HEK293 (cell line): ENCODE measurements around the gene KRTAP10-6.

Experiments
- CTCF ChIA-PET: fragments of 350-600 bp; formaldehyde crosslinking; extraction: SDS; loops from one replicate; lab custom pipeline; 2021; ENCODE audit warnings: antibody characterized with exemption; lab: Yijun Ruan, JAX
- POLR2A ChIA-PET: fragments of 300-600 bp; formaldehyde crosslinking; extraction: SDS; loops from one replicate; lab custom pipeline; 2020; ENCODE audit warnings: antibody characterized with exemption, inconsistent platforms; lab: Yijun Ruan, JAX
- H3K27ac ChIP-seq: fragments of 200-500 bp; sonication (Bioruptor generic); 2 replicates; pipeline ENCODE4 v1.5.1; 2014; ENCODE audit warnings: low read depth, low read length, control low read depth, inconsistent platforms; ENCODE audit errors: extremely low read depth
- H3K36me3 ChIP-seq, 2 experiments: fragments of 200-500 bp in 1 of 2; sonication (Bioruptor generic) in 1 of 2; 1 replicate in 1 of 2; 2 replicates in 1 of 2; pipeline ENCODE4 v1.5.1; 2014 to 2017; ENCODE audit warnings: inconsistent platforms in 2 of 2, low read length in 2 of 2; ENCODE audit not compliant: control insufficient read depth in 2 of 2, insufficient read depth in 1 of 2
- H3K4me1 ChIP-seq: fragments of 200-500 bp; sonication (Bioruptor generic); 2 replicates; pipeline ENCODE4 v1.5.1; 2014; ENCODE audit warnings: mild to moderate bottlenecking, low read length, inconsistent platforms; ENCODE audit not compliant: control insufficient read depth, insufficient read depth
- H3K4me3 ChIP-seq: 2 replicates; pipeline ENCODE4 v1.5.1; 2011; ENCODE audit warnings: low read depth, mild to moderate bottlenecking, control low read depth, low read length, moderate library complexity
- H3K9me3 ChIP-seq: fragments of 200-500 bp; sonication (Bioruptor generic); 2 replicates; pipeline ENCODE4 v1.5.1; 2014; ENCODE audit warnings: low read depth, low read length, inconsistent platforms; ENCODE audit not compliant: control insufficient read depth, insufficient read depth
- GLI2 ChIP-seq: fragments of 450-650 bp; formaldehyde crosslinking; IDR thresholded peaks from 2 replicates; pipeline ENCODE4; 2017; ENCODE audit warnings: missing biosample characterization, missing genetic modification characterization, low read depth, borderline replicate concordance
- GLIS2 ChIP-seq: fragments of 450-650 bp; formaldehyde crosslinking; IDR thresholded peaks from 2 replicates; pipeline ENCODE4 v1.5.1; 2016; ENCODE audit warnings: missing biosample characterization, missing genetic modification characterization
- SETDB1 ChIP-seq: IDR thresholded peaks from one replicate; pipeline ENCODE4 v1.6.1; 2017; ENCODE audit warnings: mild to moderate bottlenecking, low read length, moderate library complexity, mixed read lengths; ENCODE audit not compliant: insufficient read length
- ZBTB20 ChIP-seq: fragments of 450-650 bp; formaldehyde crosslinking; IDR thresholded peaks from 2 replicates; pipeline ENCODE4 v1.5.1; 2016; ENCODE audit warnings: missing biosample characterization, missing genetic modification characterization
- ZNF175 ChIP-seq: fragments of 450-650 bp; formaldehyde crosslinking; IDR thresholded peaks from 2 replicates; pipeline ENCODE4 v1.5.1; 2016; ENCODE audit warnings: missing biosample characterization, missing genetic modification characterization
- ZNF266 ChIP-seq: fragments of 450-650 bp; formaldehyde crosslinking; IDR thresholded peaks from 2 replicates; pipeline ENCODE4 v1.5.1; 2016; ENCODE audit warnings: missing biosample characterization, missing genetic modification characterization, low read depth
- ZNF311 ChIP-seq: fragments of 450-650 bp; formaldehyde crosslinking; IDR thresholded peaks from 2 replicates; pipeline ENCODE4 v1.5.1; 2017; ENCODE audit warnings: missing biosample characterization, missing genetic modification characterization, borderline replicate concordance
- ZNF510 ChIP-seq: fragments of 450-650 bp; formaldehyde crosslinking; IDR thresholded peaks from 2 replicates; pipeline ENCODE4 v1.5.1; 2018; ENCODE audit warnings: mild to moderate bottlenecking, missing genetic modification characterization, missing biosample characterization; ENCODE audit not compliant: insufficient replicate concordance
- ZNF670 ChIP-seq: fragments of 450-650 bp; formaldehyde crosslinking; IDR thresholded peaks from 2 replicates; pipeline ENCODE4 v1.5.1; 2016; ENCODE audit warnings: missing biosample characterization, missing genetic modification characterization, low read depth
- ZNF76 ChIP-seq: fragments of 450-650 bp; formaldehyde crosslinking; IDR thresholded peaks from 2 replicates; pipeline ENCODE4; 2016; ENCODE audit warnings: low read depth, missing biosample characterization, missing genetic modification characterization, borderline replicate concordance
- TF ChIP-seq, protein P1 (sequence below): fragments of 450-650 bp; formaldehyde crosslinking; IDR thresholded peaks from 2 replicates; pipeline ENCODE4 v1.5.1; 2016; ENCODE audit warnings: missing biosample characterization, missing genetic modification characterization
- TF ChIP-seq, protein P2 (sequence below): fragments of 450-650 bp; formaldehyde crosslinking; IDR thresholded peaks from 2 replicates; pipeline ENCODE4 v1.5.1; 2016; ENCODE audit warnings: missing biosample characterization, missing genetic modification characterization, borderline replicate concordance
- TF ChIP-seq, protein P3 (sequence below): fragments of 450-650 bp; formaldehyde crosslinking; IDR thresholded peaks from 2 replicates; pipeline ENCODE4 v1.5.1; 2016; ENCODE audit warnings: missing biosample characterization, missing genetic modification characterization
- TF ChIP-seq, protein P4 (sequence below): fragments of 450-650 bp; formaldehyde crosslinking; conservative IDR thresholded peaks from 2 replicates; pipeline ENCODE4 v1.5.1; 2016; ENCODE audit warnings: low read depth, missing biosample characterization, missing genetic modification characterization

The KRTAP10-6 gene

DNA sequence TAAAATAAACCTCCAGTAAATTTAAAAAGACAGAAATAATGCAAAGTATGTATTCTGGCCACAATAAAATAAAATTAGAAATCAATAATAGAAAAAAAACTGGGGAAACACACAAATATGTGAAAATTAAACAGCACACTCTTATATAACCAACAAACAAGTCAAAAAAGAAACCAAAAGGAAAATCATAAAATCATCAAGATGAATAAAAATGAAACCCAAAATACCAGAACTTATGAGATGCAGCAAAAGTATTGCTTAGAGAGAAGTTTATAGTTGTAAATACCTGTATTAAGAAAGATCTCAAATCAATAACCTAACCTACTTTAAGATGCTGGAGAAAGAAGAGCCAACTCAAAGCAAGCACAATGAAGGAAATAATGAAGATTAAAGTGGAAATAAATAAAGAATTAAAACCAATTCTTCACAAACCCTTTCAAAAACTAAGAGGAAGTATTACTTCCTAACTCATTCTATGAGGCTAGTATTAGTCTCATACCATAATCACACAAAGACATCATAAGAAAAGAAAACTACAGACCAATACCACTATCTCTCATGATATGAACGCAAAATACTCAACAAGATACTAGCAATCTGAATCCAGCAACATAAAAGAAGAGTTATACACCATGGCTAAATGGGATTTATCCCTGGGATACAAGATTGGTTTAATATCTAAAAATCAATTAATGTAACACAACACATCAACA lies 27.3 kb downstream of the KRTAP10-6 start:
- ChIA-PET POLR2A (no interaction called here), CTCF (no interaction called here)
- Histone ChIP-seq H3K4me3 (no peak overlapping the region), H3K27ac (no peak overlapping the region), H3K36me3 (no peaks in the 10 kb centered on the region), H3K9me3 (no peaks in the 10 kb centered on the region)
- TF ChIP-seq ZNF311 (tag by site-specific recombination) (no peak), ZNF175 (tag by site-specific recombination) (no peak), ZNF76 (no peak), ZNF266 (tag by site-specific recombination) (no peak), GLI2 (tag by site-specific recombination) (no peak), ZBTB20 (tag by site-specific recombination) (no peak), GLIS2 (tag by site-specific recombination) (no peak), ZNF670 (tag by site-specific recombination) (no peak), ZNF510 (tag by site-specific recombination) (no peak)
- TF ChIP-seq, protein P1, sequence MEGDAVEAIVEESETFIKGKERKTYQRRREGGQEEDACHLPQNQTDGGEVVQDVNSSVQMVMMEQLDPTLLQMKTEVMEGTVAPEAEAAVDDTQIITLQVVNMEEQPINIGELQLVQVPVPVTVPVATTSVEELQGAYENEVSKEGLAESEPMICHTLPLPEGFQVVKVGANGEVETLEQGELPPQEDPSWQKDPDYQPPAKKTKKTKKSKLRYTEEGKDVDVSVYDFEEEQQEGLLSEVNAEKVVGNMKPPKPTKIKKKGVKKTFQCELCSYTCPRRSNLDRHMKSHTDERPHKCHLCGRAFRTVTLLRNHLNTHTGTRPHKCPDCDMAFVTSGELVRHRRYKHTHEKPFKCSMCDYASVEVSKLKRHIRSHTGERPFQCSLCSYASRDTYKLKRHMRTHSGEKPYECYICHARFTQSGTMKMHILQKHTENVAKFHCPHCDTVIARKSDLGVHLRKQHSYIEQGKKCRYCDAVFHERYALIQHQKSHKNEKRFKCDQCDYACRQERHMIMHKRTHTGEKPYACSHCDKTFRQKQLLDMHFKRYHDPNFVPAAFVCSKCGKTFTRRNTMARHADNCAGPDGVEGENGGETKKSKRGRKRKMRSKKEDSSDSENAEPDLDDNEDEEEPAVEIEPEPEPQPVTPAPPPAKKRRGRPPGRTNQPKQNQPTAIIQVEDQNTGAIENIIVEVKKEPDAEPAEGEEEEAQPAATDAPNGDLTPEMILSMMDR = no peak
- TF ChIP-seq, protein P2, sequence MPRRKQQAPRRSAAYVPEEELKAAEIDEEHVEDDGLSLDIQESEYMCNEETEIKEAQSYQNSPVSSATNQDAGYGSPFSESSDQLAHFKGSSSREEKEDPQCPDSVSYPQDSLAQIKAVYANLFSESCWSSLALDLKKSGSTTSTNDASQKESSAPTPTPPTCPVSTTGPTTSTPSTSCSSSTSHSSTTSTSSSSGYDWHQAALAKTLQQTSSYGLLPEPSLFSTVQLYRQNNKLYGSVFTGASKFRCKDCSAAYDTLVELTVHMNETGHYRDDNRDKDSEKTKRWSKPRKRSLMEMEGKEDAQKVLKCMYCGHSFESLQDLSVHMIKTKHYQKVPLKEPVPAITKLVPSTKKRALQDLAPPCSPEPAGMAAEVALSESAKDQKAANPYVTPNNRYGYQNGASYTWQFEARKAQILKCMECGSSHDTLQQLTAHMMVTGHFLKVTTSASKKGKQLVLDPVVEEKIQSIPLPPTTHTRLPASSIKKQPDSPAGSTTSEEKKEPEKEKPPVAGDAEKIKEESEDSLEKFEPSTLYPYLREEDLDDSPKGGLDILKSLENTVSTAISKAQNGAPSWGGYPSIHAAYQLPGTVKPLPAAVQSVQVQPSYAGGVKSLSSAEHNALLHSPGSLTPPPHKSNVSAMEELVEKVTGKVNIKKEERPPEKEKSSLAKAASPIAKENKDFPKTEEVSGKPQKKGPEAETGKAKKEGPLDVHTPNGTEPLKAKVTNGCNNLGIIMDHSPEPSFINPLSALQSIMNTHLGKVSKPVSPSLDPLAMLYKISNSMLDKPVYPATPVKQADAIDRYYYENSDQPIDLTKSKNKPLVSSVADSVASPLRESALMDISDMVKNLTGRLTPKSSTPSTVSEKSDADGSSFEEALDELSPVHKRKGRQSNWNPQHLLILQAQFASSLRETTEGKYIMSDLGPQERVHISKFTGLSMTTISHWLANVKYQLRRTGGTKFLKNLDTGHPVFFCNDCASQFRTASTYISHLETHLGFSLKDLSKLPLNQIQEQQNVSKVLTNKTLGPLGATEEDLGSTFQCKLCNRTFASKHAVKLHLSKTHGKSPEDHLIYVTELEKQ (tag by site-specific recombination) = no peak
- TF ChIP-seq, protein P3, sequence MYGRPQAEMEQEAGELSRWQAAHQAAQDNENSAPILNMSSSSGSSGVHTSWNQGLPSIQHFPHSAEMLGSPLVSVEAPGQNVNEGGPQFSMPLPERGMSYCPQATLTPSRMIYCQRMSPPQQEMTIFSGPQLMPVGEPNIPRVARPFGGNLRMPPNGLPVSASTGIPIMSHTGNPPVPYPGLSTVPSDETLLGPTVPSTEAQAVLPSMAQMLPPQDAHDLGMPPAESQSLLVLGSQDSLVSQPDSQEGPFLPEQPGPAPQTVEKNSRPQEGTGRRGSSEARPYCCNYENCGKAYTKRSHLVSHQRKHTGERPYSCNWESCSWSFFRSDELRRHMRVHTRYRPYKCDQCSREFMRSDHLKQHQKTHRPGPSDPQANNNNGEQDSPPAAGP (tag by site-specific recombination) = no peak
- TF ChIP-seq, protein P4, sequence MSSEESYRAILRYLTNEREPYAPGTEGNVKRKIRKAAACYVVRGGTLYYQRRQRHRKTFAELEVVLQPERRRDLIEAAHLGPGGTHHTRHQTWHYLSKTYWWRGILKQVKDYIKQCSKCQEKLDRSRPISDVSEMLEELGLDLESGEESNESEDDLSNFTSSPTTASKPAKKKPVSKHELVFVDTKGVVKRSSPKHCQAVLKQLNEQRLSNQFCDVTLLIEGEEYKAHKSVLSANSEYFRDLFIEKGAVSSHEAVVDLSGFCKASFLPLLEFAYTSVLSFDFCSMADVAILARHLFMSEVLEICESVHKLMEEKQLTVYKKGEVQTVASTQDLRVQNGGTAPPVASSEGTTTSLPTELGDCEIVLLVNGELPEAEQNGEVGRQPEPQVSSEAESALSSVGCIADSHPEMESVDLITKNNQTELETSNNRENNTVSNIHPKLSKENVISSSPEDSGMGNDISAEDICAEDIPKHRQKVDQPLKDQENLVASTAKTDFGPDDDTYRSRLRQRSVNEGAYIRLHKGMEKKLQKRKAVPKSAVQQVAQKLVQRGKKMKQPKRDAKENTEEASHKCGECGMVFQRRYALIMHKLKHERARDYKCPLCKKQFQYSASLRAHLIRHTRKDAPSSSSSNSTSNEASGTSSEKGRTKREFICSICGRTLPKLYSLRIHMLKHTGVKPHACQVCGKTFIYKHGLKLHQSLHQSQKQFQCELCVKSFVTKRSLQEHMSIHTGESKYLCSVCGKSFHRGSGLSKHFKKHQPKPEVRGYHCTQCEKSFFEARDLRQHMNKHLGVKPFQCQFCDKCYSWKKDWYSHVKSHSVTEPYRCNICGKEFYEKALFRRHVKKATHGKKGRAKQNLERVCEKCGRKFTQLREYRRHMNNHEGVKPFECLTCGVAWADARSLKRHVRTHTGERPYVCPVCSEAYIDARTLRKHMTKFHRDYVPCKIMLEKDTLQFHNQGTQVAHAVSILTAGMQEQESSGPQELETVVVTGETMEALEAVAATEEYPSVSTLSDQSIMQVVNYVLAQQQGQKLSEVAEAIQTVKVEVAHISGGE (tag by site-specific recombination) = no peak
- TF ChIP-seq, all 188 proteins: peak for 0
- no peaks in the 10 kb centered on the region for H3K4me1 ChIP-seq

DNA sequence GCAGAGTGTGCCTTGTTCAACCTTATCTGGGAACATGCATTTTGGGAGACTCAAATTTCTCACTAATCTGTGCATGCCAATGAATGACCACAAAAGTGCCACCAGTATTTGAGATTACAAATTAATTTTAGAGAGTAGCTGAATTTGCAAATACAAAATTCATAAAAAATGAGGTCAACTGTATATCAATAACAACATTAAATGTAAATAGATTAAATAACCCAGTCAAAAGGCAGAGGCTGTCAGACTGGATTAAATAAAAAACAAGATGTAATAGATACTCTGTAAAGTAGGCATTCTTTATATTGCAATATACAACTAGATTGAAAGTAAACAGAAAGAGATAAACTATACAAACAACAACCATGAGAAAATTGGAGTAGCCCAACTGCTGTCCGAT lies 28.2 kb downstream of the KRTAP10-6 start:
- no peak for TF ChIP-seq SETDB1
- TF ChIP-seq, all 188 proteins: peak for 0
- POLR2A ChIA-PET = no interaction called here
- CTCF ChIA-PET = no interaction called here

More for the DNA sequence above, 28.2 kb downstream of the KRTAP10-6 start:
- Histone ChIP-seq H3K4me3 (no peak overlapping the region), H3K27ac (no peak overlapping the region), H3K36me3 (no peaks in the 10 kb centered on the region), H3K9me3 (no peaks in the 10 kb centered on the region), H3K4me1 (no peaks in the 10 kb centered on the region)
